ENCODE results near the gene STARD13. TPM values are rescaled to one million over a fixed set of nuclear protein-coding genes. Genes with fewer than 3 reads are reported as not detected.

Gene STARD13
- total RNA-seq, 1 donor from 2014 or later: 1.8 TPM

DNA sequence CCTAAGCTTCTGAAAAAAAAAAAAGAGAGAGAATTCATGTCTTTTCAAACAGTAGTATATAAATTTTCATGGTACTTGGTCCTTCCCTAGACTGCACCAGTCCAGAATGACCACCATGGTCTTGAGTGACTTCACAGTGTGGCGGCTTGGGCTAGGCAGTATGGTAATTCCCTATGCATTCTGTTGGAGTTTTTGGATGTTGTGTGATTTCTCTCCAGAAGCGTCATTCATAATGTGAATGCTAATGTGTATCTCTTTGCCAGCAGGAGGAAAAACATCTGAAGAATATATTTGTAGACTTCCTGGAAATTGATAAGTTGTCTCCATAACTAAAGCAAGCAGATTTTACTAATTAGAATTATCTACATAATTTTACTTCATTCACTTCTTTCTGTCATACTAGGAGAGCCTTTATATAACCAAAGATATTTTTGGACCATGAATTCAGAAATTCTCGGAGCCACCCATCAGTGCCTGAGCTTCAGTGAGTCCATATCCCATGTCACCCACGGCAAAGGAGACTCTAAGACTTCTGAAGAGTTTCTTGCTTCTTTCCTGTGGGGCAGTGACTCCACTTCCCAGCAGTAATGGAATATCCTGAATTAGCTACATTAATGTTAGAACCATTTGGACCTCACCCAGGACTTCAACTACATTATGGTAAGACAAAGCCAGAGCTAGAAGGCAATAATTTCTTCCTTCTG is 8.4 kb downstream of the STARD13 start:
- intact Hi-C loops (cut with micrococcal nuclease): no loop called here

DNA sequence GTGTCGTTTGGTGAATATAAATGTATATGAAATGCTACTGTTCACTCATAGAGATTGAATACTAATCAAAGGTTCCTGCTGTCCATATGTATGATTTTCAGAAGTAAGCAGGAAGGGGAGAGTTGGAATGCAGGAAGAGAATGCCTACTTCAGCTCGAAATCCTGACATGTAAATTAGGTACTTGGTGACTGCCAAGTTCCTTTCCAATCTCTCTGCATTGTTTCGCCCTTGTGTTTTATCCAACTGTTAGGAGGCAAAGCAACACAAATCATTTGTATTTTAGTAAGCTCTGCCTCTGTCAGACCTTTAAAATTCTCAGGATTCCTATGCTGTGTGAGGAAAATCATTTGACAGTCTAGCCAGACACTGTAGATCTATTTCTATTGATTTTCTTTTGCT is 9.0 kb downstream of the STARD13 start:
- intact Hi-C loops (cut with micrococcal nuclease): no loop called here

DNA sequence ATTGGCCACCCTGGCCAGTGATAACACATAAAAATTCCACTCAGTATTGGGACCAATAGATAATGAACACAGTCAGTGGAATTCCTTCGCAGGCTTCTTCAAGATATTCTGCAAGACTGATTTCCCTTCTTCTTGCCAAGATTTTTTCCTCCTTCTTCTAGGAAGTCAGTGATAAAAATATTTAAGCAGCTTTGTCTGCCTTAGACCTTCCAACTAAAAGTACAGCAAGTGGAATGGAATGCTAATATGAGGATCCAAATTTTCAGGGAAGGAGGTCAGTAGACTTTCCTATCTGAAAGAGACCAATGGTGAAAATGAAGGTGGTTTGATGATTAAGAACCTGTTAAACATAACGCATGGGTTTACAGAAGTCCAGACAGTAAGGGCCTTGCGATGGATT is 9.6 kb downstream of the STARD13 start:
- intact Hi-C loops (cut with micrococcal nuclease): no loop called here

DNA sequence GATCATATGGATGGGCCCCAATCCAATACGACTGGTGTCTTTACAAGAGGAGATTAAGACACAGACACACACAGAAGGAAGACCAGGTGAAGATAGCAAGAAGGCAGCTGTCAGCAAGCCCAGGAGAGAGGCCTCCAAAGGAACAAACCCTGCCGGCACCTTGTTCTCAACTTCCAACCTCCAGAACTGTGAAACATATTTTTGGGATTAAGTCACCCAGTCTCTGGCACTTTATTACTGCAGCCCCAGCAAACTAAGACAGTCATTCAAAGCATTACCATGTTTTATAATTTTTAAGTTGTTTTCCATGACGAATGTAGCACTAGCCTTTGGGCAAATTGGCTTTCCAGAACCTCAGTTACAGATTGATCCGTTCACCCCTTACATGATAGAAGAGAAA is 11.3 kb downstream of the STARD13 start:
- intact Hi-C loops (cut with micrococcal nuclease): no loop called here

DNA sequence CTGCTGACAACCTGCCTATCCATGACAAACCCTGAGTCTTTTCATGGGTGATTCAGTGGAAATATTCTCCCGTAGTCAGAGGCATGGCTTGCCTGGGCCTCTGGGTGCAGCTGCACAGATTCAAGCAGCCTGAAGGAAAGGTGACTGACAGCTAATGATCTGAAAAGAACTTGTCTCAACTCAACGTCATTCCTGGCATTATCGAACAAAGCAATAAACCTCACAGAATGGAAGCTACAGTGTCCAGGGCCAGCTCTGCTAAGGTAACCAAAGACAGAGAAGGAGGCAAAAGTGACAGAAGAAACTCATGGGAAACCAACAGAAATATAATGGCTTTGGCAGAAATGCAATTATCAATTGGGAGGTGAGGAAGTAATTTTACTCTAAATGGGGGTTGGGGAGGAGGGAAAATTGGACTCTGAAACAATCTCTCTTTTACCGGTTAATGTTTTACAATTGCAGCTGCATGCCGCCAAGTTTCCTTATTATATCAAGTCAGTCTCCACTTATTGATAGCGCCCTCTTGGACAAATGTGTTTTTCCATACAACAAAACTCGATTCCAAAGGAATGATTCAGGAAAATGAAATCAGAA is 12.9 kb downstream of the STARD13 start:
- intact Hi-C loops (cut with micrococcal nuclease): no loop called here

DNA sequence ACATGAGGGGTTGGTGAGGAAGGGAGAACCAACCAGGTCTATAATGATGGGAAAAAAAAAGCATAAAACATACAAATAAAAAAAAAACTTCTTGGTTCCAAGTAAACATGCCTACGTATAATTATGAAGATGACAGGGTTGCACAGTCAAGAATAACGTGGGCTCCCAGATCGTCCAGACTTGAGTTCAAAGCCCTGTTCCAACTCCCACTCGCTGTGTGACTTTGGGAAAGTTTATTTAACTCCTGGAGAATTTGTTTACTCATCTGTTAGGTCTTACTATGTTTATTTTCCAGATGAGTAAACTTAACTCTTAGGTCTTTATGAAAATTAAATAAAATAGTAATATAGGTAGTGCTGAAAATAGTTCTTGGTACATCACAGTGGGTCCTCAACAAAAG is 13.8 kb downstream of the STARD13 start:
- intact Hi-C loops (cut with micrococcal nuclease): no loop called here

DNA sequence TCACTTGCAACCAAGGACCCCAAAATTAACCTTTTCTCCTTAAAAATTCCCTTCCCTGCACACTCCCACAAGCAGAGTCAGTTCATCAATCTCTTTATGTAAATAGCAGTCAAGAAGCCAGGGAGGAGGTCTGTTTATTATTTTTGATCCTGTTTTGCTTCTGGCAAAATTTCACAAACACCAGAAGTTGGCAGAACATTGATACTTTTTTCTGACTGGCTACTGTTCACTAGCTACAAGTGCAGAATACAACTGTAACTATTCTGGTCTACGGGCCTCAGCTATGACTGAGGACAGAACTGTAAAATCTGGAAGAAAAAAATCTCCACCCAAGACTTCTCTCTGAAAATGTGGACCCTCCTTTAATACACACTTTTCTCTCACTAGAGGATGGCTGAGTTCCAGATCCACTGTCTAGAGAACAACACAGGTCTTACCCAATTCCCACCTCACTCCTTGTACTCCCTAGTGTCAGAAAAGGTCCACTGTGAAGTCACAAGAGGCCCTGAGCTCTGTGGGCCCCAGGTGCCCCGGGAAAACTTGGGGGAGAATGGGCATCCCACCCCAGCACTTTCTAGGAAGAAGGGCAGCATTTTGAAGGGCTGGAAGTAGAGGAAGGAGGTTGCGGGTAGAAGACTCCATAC is 14.5 kb downstream of the STARD13 start:
- intact Hi-C loops (cut with micrococcal nuclease): no loop called here

DNA sequence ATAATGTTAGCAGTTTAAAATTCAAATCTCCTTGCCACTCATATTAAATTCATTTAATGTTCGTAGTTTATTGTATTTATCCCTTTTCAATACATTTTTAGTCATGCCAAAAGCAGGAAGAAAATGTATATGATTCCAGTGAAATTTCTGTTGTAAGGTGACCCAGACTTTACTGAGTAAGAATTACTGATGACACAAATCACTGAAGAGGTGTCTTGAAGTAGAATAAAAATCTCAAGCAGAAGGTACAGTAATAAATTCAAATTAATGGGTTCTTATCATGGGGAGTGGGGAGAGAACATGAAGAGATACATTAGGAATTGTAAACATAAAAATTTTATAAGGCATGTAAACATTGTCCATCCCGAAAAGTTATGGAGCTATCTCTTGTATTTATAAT is 19.9 kb downstream of the STARD13 start:
- intact Hi-C loops (cut with micrococcal nuclease): no loop called here

DNA sequence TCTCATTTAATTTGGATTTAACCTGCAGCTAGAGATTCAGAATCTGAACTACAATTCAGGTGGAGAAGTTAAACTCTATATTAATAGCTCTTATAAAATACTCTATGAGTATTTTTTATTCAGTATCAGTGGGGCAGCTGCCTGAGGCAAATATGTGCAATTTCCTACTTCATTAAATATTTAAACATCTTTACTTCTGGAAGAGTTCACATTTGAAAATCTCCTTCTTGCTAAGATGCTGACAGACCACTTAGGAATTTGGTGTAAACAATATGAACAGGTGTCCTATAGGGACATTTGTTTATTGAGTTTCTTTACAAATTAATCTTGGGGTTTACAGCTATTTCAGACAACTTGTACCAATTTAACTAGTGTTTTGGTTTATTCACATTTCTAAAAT is 20.4 kb downstream of the STARD13 start:
- intact Hi-C loops (cut with micrococcal nuclease): no loop called here

DNA sequence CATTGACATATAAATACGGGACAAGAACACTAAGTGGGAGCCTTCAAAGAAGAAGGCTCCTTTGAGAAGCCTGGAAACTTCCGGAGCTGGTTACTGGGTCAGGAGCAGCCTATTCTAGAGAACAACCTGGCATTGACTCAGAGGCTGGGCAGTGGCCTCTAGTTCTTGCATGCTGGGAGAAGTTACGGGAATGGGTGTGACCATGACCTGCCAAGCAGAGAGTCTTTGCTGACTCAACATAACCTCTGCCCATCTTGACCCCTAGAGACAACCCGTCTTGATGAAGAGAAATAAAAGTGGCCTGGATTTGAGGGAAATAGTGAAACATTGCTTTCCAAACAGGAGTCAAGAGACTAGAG is 21.0 kb downstream of the STARD13 start:
- intact Hi-C loops (cut with micrococcal nuclease): no loop called here

DNA sequence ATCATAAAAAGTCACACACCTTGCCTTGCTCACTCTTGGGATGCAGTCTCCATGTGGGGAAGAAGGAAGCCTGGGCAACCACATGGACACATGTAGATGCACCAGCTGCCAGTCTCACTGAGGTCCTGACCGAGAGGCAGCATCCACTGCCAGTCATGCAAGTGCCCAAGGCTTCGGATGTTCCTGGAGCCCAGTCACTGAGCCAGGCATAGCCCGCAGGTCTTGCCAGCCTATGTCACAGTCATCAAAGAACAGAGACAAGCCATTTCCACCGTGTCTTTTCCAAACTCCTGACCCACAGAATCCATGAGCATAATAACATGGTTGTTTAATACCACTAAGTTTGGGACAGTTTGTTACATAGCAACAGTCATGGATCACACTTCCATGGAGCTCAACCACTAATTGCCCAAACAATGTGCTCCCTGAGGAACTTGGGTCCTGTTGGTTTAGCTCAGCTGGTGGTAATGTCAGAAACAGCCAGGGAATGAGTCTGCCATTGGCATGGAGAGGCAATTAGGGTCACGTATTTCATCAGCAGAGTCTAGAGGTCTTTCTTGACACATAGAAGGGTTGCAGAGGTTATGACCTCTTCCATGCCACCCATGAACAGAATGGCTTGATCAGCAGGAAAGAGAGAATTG is 21.5 kb downstream of the STARD13 start:
- intact Hi-C loops (cut with micrococcal nuclease): no loop called here

DNA sequence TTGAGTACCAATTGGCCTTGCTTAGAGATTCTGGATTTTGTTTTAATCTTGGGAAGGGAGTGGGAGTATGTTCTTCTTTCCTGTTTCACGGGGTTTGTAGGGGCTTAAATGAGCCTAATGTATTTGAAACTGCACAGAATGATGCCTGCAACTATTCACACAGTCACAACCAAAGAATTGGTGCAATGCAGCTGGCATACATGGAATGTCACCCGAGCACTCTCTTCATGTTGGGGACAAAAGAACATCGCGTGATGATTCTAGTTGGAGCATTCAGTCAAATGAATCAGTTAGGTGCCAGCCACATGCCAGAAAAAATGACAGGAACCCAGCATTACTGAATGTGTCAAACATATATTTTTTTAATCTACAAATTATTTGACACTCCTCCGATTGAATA is 22.1 kb downstream of the STARD13 start:
- intact Hi-C loops (cut with micrococcal nuclease): no loop called here

DNA sequence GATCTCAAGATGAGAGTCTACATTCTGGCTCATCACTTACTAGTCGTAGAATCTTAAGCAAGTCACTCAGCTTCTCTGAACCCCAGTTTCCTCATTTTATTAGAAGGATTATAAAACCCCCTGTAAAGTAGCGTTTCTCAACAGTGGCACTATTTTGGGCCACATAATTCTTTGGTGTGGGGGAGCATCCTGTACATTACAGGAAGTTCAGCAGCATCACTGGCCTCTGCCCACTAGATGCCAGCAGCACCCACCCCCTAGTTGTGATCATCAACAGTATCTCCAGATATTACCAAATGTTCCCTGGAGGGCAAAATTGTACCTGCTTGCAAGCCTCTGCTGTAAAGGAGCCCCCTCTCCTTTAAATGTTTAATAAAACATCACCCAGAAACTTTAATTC is 22.6 kb downstream of the STARD13 start:
- intact Hi-C loops (cut with micrococcal nuclease): no loop called here

DNA sequence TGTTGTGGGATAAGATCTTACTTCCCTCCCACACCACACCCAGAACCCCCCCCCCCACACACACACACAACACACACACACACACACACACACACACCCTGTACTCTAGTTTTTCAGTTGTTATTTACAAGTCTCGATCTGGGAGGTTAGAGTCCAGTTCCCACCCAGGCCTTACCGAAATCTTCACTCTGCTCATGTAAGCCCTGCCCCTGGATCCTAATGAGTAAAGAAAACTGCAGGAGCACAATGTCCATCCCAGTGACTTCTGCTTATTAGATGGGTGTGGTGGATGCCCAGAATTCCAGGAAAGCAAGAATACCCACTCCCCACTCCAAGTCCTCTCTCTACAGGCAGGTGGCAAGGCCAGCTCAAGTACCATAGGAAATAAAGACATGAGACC is 23.0 kb downstream of the STARD13 start:
- intact Hi-C loops (cut with micrococcal nuclease): no loop called here

DNA sequence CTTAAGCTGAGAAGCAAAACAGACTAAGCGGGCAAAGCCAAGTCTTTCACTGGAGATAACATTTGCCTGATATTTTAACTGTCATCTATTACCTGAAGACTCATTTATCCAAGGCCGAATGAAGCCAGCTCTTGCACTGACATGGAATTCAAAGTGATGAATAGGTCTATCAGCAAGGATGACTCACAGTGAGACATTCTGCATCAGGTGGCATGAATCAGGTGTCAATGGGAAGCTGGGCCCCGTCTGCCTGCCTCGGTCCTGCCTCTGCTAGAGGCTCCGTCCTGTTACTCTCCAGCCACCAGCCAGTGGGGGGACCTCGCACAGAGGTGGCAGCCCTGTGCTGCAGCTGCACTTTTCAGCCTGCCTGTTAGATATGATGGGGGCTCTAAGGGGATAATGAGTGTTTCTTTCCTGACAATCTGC is 23.5 kb downstream of the STARD13 start:
- intact Hi-C loops (cut with micrococcal nuclease): no loop called here

DNA sequence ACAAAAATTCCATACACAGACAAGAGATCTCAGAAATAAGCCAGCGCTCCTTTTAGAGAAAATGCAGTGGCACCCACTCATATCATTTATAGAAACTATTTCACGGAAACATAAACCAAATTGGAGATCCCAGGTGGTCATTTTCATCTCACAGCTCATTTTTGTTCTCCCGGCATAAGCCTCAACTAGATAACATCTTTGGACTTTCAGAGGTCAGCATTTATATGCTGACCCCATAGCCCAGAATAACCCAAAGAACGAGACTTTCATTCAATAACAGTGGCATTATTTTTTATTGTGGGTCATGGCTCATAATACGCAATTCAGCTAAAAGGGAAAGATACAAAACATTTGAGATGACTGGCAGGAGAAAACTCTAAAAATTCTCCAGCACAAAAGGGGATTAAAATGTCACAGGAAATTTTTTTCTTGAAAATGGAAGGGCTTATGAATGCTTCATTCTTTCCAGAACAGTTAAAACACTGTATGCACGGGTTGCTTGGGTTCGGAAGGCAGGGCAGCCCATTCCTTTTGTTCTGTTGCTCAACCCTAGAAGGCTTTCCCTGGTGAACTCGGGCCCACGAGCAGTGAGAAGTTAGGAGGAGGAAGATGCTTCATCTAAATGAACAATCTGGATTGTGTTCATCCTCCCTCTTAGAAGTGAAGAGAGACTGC is 24.0 kb downstream of the STARD13 start:
- intact Hi-C loops (cut with micrococcal nuclease): no loop called here

DNA sequence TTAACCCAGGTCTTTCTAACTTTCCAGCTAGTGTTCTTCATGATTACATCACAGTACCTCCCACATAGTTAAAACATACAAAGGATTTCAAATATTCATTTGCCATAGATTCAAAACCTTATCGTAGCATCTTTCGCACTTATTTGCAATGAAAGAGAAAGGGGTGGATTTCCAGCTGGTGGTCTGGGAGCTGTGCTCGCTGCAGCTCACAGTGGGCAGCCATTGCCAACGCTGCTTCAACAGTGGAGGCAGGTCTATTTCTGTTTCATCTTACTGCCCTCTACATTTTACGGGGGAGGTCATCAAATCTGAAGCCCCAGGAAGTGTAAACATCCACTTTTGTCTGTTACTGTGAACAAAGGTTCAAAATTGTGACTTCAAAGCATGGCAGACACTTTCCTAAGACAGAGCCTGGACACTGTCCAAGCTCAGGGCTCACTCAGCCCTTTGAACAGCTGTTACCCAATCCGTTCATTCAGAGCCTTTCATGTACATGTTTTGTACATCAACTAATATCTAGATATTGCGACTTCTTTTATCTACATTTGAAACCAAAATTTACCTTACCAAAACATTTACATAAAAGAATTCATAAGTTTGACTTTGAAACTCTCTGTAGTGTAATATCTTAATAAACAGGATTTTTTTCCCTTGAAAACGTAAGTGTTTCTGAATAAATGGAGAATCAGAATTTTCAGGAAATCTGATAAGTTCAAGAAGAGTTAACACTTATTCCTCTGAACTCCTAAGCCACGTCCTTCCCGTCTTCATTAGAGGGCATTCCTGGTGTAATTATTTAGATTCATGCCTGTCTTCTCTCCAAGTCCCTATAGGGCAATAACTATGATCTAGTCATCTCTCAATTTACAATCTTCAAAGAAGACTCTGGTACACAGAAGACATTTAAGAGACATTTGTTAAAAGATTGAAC is 25.1 kb downstream of the STARD13 start:
- intact Hi-C loops (cut with micrococcal nuclease): no loop called here

DNA sequence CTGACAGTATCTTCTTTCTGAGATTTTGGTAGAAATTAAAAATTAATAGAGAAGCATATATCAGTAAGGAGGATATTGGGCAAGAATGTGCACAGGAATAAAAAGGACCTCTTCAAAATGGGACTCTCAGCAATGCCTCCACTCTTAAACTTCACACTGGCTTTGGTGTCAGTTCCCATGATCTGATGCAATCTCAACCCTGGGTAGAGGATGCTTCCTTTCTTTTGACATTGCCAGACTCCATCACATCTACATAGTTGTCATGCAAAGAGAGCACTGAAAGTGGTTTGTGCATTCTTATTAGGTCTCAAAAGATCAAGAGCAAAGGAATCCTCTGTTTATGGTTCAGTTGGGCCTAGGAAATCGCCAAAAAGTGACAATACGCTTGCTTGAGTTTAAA is 26.3 kb downstream of the STARD13 start:
- intact Hi-C loops (cut with micrococcal nuclease): no loop called here

DNA sequence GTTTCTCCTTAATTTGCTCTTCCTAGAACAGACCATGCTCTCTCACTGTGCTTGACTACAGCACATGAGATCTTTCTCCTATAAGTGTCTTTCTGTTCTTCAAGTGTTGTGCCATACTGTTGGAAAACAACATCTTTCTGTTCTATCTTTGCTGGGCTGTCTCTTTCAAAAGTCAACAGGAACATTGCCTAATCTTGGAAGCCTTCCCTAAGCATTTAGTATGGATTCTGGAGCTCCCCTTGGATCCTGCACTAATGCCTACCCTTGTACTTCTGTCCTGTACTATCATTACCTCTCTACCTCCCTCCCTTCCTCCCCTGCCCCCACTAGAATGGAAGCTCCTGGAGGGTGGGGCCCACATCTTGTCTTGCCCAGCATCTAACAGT is 26.8 kb downstream of the STARD13 start:
- intact Hi-C loops (cut with micrococcal nuclease): no loop called here

DNA sequence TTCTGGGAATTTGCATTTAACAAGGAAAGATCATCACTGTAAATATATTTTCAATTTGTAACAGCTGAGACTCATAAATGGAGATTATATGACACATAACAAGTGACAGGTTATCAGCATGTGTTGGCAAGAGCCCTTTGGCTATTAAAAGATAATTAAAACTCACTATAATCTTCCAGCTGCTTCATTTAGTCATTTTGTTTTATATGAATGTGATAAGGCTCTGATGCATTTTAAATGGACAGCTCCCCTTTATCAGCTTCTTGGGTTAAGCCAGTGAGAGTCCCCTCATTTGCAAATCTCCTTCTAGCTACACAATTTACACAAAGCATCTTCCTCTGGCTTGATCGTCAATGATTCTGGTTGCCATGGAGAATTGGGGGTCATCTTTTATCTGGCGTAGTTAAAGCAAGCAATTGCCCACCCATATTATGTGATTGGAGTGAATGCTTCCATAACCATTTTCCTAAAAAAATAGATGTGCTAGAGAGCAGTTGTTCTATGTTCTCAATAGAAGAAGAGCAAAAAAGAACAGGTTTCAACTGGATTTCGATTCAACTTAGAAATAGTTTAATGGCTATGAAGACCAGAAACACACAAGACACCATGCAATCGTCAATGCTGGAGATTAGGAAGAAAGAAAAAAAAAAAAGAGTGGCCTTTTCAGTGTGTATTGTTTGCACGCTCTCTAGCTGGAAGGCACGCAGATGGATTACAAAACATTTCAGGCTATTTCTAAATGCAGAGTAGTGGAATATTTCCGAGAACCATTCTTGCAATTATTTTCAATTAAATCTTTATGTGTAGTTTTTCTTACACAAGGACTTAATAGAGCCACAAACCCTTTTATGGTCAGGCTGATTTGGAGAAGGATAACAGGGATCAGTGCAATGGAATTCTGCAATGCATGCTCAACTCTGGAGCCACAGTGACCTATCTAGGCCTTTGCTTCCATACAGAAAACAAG is 27.4 kb downstream of the STARD13 start:
- intact Hi-C loops (cut with micrococcal nuclease): no loop called here
